GM23248 (cell line): ENCODE data around the gene CHST9.

ENCODE experiments used
- EZH2 ChIP-seq: fragments of 200-600 bp; sonication (generic); IDR thresholded peaks from 2 replicates; pipeline ENCODE4 v1.6.1; 2018; ENCODE audit warnings: antibody characterized with exemption, mild to moderate bottlenecking; ENCODE audit not compliant: insufficient read depth, poor library complexity, severe bottlenecking
- EZH2phosphoT487 ChIP-seq: fragments of 200-600 bp; sonication (generic); IDR thresholded peaks from 2 replicates; pipeline ENCODE4 v1.6.1; 2018; ENCODE audit warnings: antibody characterized with exemption, moderate library complexity, mild to moderate bottlenecking, low read depth; ENCODE audit not compliant: insufficient read depth

DNA sequence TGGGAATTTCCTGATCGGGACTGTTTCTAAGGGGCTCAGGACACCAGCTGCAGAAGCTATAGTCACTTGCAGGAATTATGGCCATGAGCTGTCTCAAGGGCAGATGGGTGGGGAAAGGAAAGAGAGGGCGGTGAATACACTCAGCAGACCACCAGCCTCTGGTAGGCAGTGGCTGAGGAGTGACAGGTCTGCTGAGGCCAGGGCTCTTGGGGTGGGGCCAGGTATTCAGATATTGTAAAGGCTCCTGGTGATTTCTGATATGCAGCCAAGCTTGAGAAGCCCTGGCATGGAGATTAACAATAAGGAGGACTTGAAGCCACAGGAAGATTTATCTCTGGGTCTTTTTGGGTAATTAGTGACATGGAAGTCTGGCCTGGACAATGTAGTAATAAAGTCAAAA is 174.3 kb downstream of the CHST9 start:
- no peak for TF ChIP-seq EZH2
- TF ChIP-seq EZH2phosphoT487: no peak
